K562 (cell line): Measurements from ENCODE around the gene C1QTNF8. TPM values are rescaled to one million over a fixed set of nuclear protein-coding genes. Genes with fewer than 3 reads are reported as not detected.

Source experiments
- CXXC5 ChIP-seq: fragments of 250-450 bp; sonication (Bioruptor Pico); IDR thresholded peaks from 2 replicates; pipeline ENCODE4 v1.8.0; 2022; ENCODE audit warnings: inconsistent platforms, mild to moderate bottlenecking, moderate library complexity
- ELF1 ChIP-seq: fragments of 200-800 bp; sonication (Bioruptor generic); IDR thresholded peaks from 2 replicates; pipeline ENCODE4 v1.6.1; 2016; ENCODE audit warnings: missing genetic modification characterization, missing compliant biosample characterization
- FOXK2 ChIP-seq, 2 experiments: fragments of 450-650 bp; IDR thresholded peaks in 1 of 2; conservative IDR thresholded peaks in 1 of 2; 2 replicates each; pipeline ENCODE4 v1.6.1; 2016; ENCODE audit warnings: low read depth in 2 of 2, mild to moderate bottlenecking in 1 of 2
- HDAC2 ChIP-seq: fragments of 450-650 bp; IDR thresholded peaks from 2 replicates; pipeline ENCODE4 v1.6.1; 2016; ENCODE audit warnings: mild to moderate bottlenecking
- MAFG ChIP-seq: fragments of 450-650 bp; conservative IDR thresholded peaks from 2 replicates; pipeline ENCODE4 v1.6.1; 2016; ENCODE audit warnings: missing genetic modification characterization, missing compliant biosample characterization
- NRF1 ChIP-seq, 2 experiments: fragments of 450-650 bp; IDR thresholded peaks in 1 of 2; conservative IDR thresholded peaks in 1 of 2; 2 replicates each; pipeline ENCODE4 v1.6.1; 2014; ENCODE audit warnings: mild to moderate bottlenecking in 2 of 2
- RHOXF2B ChIP-seq: fragments of 250-450 bp; sonication (Bioruptor Pico); conservative IDR thresholded peaks from 2 replicates; pipeline ENCODE4 v1.5.1; 2021
- SOX6 ChIP-seq: fragments of 450-650 bp; IDR thresholded peaks from 2 replicates; pipeline ENCODE4 v1.6.1; 2014; ENCODE audit warnings: mild to moderate bottlenecking
- SPI1 ChIP-seq: IDR thresholded peaks from 2 replicates; pipeline ENCODE4 v1.6.1; 2011; ENCODE audit warnings: low read depth, low read length, control low read depth, borderline replicate concordance
- SUPT5H ChIP-seq: fragments of 450-650 bp; IDR thresholded peaks from 2 replicates; pipeline ENCODE4 v1.6.1; 2016
- ZNF124 ChIP-seq: sonication (generic); formaldehyde crosslinking; IDR thresholded peaks from 2 replicates; pipeline ENCODE4 v1.8.1; 2022; ENCODE audit warnings: missing genetic modification reagents
- ZNF140 ChIP-seq: fragments of 250-450 bp; sonication (Bioruptor Pico); IDR thresholded peaks from 2 replicates; pipeline ENCODE4 v1.8.0; 2021; ENCODE audit warnings: moderate library complexity, mild to moderate bottlenecking, inconsistent platforms
- ZNF253 ChIP-seq: fragments of 250-450 bp; sonication (Bioruptor Pico); conservative IDR thresholded peaks from 2 replicates; pipeline ENCODE4 v1.6.1; 2021; ENCODE audit warnings: mild to moderate bottlenecking
- ZNF316 ChIP-seq: fragments of 450-650 bp; IDR thresholded peaks from 2 replicates; pipeline ENCODE4 v1.6.1; 2016
- ZNF324 ChIP-seq: fragments of 250-450 bp; sonication (Bioruptor Pico); IDR thresholded peaks from 2 replicates; pipeline ENCODE4 v1.4.0; 2020; ENCODE audit warnings: mild to moderate bottlenecking
- ZNF354B ChIP-seq: fragments of 250-450 bp; sonication (Bioruptor Pico); IDR thresholded peaks from 2 replicates; pipeline ENCODE4 v1.4.0; 2020
- ZNF586 ChIP-seq: fragments of 450-650 bp; formaldehyde crosslinking; conservative IDR thresholded peaks from 2 replicates; pipeline ENCODE4 v1.4.0; 2020; ENCODE audit warnings: mild to moderate bottlenecking, moderate library complexity
- ZNF707 ChIP-seq: fragments of 250-450 bp; sonication (Bioruptor Pico); conservative IDR thresholded peaks from 2 replicates; pipeline ENCODE4 v1.8.0; 2022; ENCODE audit warnings: inconsistent platforms, mild to moderate bottlenecking, moderate library complexity
- polyA plus RNA-seq, 8 experiments: library from polyadenylated mRNA; depleted of rRNA in 4 of 8; stranded (reverse) in 5 of 8; unstranded in 3 of 8; fragments of >200 nt; fragmentation: Nextera tagmentation in 2 of 8; fragmentation: Illumina TruSeq in 1 of 8; extraction: Ambion mirVana in 2 of 8; extraction: Trizol in 1 of 8; gene quantifications; 2 replicates each; pipeline versions ENCODE4 v1.2.1 to v1.2.3, GENCODE V29; 2011 to 2014; ENCODE audit warnings: inconsistent platforms in 1 of 8, missing spikeins in 1 of 8
- total RNA-seq, 7 experiments: library from RNA; depleted of rRNA in 6 of 7; stranded (reverse); fragments of >200 nt in 6 of 7; fragmentation: Illumina TruSeq in 2 of 7; extraction: Trizol in 2 of 7; gene quantifications; 2 replicates each; pipeline versions ENCODE4 v1.2.1 to v1.2.3, GENCODE V29; 2011 to 2021; ENCODE audit warnings: low replicate concordance in 1 of 7
- TF ChIP-seq, protein P1 (sequence below): IDR thresholded peaks from 2 replicates; pipeline ENCODE4 v1.6.1; 2016; ENCODE audit warnings: missing genetic modification characterization, missing compliant biosample characterization
- TF ChIP-seq, protein P2 (sequence below): fragments of 450-650 bp; formaldehyde crosslinking; IDR thresholded peaks from 2 replicates; pipeline ENCODE4 v1.4.0; 2020; ENCODE audit warnings: mild to moderate bottlenecking, moderate library complexity

Gene C1QTNF8
- total and polyA plus RNA-seq, 9 of the 15 experiments (the other 6 are each of a cell fraction or from before 2014, with no cell fraction given) = not detected

DNA sequence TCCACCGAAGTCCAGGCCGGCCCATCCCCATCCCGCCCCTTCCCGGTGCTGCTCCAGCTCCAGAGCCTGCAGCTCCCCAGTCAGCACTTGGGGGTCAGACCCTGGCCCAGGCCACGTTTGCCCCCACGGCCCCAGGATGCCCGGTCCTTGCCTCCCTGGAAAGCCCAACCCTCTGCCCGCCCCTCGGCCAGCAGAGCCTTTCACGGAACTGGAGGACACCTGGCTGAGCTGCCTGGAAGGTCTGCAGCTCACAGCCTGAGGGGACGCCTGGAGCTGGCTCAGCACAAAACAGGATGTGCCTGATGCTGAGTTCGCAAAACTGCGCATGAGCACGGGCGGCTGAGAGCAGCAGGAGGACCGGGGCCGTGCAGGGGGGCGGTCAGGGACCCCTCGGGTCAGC is 53.2 kb downstream of the C1QTNF8 start (continued):
- TF ChIP-seq ZNF354B (CRISPR knock-in tag) (no peak), ZNF316 (peak; percentile 87), ZNF324 (CRISPR knock-in tag) (no peak), HDAC2 (no peak), ZNF707 (no peak), ELF1 (no peak), NRF1 (conservative IDR thresholded peaks at IDR 0.05 in 1 of 2, IDR thresholded peaks at IDR 0.05 in 1 of 2) (peak; percentile 69 to 75), RHOXF2B (CRISPR knock-in tag) (no peak), ZNF253 (CRISPR knock-in tag) (no peak), ZNF586 (CRISPR knock-in tag) (no peak), FOXK2 (conservative IDR thresholded peaks at IDR 0.05 in 1 of 2, IDR thresholded peaks at IDR 0.05 in 1 of 2; ENCODE audit: low read depth in 2 of 2) (no peak), ZNF140 (CRISPR knock-in tag) (no peak), SUPT5H (no peak), MAFG (tag) (peak; percentile 62; the same call in 1 of the 2 replicates), CXXC5 (CRISPR knock-in tag) (no peak), SPI1 (no peak), ZNF124 (no peak), SOX6 (no peak)
- TF ChIP-seq, protein P1, sequence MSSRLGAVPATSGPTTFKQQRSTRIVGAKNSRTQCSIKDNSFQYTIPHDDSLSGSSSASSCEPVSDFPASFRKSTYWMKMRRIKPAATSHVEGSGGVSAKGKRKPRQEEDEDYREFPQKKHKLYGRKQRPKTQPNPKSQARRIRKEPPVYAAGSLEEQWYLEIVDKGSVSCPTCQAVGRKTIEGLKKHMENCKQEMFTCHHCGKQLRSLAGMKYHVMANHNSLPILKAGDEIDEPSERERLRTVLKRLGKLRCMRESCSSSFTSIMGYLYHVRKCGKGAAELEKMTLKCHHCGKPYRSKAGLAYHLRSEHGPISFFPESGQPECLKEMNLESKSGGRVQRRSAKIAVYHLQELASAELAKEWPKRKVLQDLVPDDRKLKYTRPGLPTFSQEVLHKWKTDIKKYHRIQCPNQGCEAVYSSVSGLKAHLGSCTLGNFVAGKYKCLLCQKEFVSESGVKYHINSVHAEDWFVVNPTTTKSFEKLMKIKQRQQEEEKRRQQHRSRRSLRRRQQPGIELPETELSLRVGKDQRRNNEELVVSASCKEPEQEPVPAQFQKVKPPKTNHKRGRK (tag) = no peak
- TF ChIP-seq, protein P2, sequence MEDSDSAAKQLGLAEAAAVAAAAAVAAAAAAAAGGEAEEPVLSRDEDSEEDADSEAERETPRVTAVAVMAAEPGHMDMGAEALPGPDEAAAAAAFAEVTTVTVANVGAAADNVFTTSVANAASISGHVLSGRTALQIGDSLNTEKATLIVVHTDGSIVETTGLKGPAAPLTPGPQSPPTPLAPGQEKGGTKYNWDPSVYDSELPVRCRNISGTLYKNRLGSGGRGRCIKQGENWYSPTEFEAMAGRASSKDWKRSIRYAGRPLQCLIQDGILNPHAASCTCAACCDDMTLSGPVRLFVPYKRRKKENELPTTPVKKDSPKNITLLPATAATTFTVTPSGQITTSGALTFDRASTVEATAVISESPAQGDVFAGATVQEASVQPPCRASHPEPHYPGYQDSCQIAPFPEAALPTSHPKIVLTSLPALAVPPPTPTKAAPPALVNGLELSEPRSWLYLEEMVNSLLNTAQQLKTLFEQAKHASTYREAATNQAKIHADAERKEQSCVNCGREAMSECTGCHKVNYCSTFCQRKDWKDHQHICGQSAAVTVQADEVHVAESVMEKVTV = no peak
